T-helper 1 cell (primary cell): ENCODE results near the gene METRNL.
A peak's percentile ranks its signal among the peaks of the same experiment; 100 is the strongest.
"Not testable (repeated sequence)": the region's sequence is repeated elsewhere in the genome, so short reads cannot be mapped to it uniquely, and the experiment has no call there.

Experiments used
- DNase-seq, 5 donors: peaks; one replicate each; pipeline ENCODE4 v3.0.0-alpha.2; 2012 to 2020

Gene METRNL

DNA sequence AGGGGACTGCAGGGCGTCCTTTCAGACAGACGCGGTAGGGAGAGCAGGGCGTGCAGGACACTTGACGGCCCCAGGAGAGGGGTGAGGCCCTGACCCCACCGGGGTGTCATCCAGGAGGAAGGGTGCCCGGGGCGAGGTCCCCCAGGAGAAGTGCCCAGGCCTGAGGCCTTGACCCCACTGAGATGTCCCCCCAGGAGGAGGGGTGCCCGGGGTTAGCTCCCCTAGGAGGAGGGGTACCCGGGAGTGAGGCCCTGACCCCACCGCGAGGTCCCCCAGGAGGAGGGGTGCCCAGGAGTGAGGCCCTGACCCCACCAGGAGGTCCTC, 27.2 kb upstream of the METRNL start:
- no peak for DNase-seq

DNA sequence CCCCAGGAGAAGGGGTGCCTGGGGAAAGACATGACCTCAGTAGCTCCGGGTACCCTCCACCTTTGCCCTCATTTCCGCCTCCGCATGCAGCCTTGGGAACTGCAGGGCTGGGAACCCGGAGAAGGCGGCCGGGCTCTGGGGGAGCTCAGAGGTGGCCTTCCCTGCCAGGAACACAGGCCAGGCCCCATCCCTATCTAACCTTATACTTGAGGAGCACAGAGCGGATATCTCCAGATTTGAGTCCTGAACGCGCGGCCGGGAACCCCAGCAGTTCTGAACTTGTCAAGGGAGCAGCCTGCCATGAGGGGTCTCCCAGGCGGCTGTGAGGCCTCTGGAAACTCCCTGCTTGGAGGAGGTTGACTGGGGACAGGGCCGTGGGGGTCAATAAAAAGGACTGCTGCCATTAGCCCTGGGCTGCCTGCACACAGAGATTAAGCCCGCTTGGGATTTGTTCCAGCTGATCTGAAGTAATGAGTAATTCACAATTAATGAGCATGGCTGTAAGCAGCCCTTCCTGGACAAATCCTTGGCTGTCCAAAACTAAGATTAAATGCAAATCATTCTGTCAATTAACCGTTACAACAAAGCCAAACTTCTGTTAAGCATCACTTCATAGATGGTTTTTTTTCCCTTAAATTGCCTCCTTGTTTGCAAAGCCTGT, 26.3 kb upstream of the METRNL start:
- no peak for DNase-seq

DNA sequence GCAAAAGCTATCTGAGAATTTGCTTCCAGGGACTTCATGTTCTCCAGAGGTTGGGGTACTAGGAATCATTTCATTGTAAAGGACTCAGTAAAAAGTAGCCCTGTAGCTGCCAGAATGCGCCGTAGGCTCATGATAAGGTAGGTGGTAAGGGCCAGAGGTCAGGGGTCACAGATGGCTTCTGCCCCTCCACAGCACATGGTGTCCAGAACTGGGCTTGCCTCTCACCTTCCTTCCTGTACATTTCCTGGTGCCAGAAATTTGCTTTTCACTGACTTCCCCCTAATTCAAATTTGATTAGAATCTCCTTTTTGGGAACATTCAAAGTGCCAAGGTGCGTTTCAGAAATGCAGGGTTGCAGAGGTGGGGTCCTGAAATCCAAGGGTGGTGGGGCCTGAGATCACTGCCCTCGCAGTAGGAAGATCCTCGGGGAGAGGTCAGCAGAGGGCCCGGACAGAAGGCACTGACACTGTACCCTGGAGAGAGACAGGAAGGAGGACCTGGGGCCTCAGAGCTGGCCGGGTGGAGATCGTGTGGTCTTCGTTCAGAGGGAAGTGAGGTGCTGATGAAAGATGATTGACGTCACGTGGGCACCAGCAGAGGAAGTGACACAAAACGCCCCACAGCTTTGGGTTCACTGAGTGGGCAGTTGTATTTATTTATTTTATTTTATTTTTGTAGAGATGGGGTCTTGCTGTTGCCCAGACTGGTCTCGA, 25.5 kb upstream of the METRNL start:
- DNase-seq = peak in 1 of 5 donors; percentile 74

DNA sequence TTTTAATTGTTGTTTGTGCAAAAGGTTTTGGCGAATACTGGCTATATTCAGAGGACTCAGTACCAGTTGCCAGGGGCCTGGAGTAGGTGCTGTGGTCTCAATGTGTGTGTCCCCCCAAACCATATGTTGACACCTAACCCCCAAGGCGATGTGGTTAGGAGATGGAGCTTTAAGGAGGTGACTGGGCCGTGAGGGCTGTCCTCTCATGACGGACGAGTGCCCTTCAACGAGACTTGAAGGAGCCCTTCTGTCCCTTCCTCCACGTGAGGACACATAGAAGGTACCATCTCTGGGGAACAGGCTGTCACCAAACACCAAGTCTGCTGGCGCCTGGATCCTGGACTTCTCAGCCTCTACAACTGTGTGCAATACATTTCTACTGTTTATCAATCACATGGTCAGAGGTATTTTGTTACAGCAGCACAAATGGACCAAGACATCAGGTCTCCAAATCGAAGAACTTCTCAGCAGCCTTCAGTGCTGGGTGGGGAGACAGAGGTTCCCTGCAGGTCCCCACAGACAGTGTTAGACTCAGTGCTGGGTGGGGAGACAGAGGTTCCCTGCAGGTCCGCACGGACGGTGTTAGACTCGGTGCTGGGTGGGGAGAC, 24.8 kb upstream of the METRNL start:
- no peak for DNase-seq

DNA sequence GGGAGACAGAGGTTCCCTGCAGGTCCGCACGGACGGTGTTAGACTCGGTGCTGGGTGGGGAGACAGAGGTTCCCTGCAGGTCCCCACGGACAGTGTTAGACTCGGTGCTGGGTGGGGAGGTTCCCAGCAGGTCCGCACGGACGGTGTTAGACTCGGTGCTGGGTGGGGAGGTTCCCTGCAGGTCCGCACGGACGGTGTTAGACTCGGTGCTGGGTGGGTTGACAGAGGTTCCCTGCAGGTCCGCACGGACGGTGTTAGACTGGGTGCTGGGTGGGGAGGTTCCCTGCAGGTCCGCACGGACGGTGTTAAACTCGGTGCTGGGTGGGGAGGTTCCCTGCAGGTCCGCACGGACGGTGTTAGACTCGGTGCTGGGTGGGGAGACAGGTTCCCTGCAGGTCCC, 24.2 kb upstream of the METRNL start:
- not testable (repeated sequence) for DNase-seq

DNA sequence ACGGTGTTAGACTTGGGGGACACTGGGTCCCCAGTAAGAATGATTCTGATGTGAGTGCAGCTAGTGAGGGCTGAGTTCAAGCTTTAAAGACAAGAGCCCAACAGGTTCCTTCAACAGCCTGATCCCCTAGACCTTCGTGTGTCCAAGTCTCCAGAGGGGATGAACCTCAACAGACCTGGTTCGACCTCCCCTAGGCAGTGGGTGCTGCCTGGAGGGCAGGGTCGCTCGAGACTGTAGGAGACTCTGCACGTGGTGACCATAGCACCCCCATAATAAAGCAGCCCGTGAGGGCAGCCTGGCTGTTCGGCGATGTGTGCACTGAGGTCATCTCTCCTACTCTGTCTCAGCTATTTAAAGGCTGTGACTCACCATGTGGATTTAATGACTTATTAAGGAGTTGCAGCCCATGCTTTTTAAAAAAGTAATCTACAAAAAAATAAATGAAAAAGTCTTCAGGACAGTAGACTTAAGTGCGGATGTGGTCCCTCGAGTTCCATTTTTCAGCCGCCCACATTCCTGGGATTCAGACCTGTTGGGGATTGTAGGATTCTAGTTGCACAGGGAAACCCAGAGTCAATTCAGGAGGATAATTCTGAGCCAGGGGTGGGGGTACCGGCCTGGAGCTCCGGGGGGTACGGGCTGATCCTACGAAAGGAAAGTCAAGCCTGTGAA, 23.4 kb upstream of the METRNL start:
- no peak for DNase-seq

DNA sequence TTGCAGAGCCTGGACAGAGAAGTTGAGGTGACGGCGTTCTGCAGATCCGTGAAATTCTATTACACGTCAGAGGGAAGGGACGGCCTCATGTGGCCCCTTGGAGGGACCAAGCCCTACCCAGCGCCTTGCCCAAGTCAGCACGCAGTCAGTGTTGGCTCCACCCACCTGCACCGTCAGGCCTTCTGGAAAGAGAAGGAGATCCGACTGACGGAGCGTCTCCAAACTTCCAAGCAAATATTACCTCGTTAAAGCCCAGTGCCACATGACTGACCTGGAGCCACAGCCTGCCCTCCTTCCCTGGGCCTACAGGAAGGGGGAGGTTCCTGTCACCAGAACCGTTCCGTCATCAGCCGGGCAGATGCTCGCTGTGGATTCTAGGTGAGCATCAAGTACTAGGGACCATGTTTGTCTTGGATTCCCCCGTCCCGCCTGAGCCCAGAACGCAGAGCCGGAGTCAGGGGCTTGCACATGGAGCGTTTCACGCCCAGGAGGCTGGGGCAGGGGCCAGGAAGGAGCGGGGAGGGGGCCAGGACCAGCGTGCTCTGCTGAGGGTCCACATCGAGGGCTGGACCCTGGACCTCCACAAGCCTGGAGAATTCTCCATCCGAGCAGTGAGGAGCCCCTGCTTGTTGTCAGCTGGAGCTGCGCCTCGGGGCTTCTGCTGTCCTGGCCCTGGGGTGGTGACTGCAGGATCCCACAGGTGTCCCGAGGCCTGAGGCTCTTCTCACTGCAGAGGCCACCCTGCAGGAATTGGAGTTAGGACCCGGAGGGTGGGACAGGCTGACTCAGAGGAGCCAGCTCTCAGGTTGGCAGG, 22.6 kb upstream of the METRNL start:
- no peak for DNase-seq

DNA sequence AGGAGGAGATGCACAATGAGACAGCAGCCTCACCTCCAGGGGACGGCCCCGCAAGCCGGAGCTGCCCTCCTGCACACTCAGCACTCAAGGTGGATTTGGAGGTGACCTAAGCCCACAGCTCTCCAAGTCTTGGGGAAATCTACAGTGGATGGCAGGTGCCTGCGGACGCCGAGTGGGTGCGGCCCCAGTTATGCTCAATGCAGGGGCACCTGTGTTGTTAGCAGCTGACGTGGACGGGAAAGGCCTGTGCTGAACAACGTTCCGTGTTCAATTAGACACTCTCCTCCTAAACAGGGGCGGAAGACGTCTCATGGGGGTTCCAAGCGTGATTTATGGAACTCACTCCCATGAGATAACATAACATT, 22.0 kb upstream of the METRNL start:
- DNase-seq = no peak

DNA sequence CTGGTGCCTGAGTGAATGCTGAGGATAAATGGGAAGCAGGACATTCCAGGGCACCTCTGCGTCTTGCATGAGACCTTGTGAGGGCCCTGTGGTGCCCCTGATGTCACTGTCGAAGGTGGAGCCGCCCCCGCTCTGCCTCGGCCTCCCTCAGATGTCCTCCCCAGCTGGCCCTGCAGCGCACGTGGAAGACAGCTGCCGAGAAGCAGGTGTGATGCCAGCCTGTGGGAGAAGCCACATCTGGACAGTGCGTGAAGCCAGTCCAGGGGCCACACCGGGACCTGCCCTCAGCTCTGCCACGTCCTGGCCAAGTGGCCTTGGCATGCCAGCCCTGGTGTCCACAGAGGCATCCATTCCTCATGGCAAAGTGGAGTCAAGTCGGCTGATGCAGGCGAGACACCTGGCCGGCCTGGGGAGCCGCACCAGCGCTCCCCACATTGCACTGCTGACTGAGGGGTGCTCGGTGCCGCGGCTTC, 21.6 kb upstream of the METRNL start:
- no peak for DNase-seq

DNA sequence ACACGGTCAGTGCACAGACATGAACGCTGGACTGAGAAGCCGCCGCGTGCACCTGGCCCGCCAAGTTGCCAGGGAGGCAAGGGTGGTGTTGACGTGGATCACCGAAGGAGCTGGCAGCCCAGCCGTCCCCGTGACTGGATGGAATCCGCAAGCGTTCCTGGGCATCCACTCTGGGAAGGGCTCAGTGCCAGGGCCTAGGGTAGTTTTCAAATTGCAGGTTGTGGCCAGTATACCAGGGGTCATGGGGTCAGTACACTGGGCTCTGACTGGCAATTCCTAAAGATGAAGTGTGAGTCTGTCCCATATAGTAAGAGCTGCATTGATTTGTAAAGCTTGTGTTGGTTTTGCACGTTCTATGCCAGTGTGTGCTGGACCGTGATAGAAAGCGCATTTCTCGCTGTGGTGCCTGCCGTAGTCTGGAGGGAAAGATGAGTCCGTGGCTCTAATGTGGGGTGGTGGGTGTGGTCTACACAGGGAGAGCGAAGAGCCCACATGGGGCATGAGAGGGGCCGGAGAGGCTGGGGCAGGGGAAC, 21.1 kb upstream of the METRNL start:
- DNase-seq = no peak

DNA sequence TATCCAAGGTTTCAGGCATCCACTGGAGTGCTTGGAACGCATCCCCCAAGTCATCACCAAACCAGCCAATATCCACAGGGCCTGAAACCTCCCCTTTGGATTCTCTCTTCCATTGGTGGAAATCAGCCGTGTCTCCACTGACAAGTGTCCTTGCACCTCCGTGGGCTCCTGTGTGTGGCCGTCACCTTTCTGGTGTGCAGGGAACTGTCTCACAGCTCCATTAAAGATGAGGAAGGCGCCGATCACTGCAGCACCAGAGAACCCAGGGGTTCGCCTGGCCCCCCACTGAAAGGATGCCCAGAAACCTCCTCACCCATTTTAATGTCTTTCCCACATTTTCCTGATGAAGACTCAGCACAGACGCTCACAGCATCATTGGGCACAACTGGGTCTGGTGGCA, 17.8 kb upstream of the METRNL start:
- DNase-seq = no peak

DNA sequence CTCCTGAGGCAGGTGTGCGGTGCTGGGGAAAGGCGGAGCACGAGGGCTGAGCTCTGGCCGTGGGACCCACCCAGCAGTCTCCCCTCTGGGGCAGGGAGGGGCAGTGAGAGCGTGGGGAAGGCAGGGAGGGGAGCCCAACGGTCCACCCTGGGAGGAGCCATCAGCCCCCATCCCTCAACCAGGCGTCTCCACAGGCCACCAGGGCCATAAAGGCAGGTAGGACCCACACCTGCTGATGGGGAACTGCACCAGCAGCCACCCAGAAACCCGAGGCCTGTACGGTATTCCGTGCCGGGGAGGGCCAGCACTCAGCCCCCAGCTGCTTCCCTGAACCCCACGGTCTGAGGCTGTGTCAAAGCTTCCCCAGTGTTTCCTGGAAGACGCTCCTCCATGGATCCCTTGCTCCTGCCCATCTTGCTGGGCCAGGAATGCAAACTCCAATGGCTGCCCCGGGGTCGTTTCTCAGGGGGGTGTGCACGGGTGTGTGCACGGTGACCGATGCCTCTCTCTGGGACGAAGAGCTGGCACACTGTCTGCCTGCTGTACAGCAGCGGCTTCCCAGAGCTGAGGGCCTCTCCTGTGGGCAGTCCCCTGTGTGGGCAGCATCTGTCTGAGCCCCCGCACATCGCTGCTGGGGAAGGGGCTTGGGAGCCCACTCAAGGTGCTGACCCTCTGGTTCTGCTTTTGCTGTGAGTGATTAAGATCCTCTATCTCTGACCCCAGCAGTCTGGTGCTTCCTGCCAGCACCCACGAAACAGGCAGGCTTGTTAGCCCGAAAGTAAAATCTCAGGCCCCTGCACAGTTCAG, 17.2 kb upstream of the METRNL start:
- no peak for DNase-seq

DNA sequence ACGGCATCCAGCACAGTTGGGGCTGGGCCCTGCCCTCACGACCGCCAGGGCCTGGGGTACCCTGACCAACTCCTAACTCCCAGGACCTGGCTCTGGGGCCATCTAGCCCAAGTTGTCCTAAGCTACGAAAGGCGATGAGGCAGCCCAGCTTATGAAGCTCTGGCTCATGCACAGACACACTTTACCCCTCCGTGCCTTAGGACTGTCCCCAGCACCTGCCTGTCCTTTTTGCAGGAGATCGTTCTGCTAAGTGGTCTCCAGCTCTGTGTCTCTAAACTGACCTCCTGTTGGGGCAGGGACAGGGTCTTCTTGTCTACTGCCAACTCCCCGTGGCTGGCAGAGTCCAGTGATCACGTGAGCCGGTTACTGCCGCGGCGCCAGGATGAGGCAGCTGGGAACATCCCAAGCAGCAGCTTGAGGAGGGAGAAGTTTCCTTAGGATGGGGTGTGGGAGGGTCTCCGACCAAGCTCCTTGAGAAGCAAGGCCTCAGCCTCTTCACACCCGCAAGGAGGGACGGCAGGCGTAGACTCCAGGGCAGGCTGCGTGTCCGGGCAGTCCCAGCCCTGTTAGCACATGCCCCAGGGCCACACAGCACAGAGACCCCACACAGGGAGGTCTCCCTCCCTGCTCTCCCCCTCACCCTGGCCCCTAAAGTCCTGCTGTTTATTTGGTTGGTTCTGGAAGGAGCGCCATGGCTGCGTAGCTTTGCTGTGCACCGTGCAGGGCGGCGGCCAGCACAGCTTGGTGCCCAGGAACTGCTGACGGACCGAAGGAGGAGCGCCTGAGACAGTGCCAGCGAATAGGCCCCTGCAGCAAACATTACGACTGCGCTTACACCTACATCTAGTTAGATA, 16.4 kb upstream of the METRNL start:
- peak in 1 of 5 donors; percentile 1 for DNase-seq

DNA sequence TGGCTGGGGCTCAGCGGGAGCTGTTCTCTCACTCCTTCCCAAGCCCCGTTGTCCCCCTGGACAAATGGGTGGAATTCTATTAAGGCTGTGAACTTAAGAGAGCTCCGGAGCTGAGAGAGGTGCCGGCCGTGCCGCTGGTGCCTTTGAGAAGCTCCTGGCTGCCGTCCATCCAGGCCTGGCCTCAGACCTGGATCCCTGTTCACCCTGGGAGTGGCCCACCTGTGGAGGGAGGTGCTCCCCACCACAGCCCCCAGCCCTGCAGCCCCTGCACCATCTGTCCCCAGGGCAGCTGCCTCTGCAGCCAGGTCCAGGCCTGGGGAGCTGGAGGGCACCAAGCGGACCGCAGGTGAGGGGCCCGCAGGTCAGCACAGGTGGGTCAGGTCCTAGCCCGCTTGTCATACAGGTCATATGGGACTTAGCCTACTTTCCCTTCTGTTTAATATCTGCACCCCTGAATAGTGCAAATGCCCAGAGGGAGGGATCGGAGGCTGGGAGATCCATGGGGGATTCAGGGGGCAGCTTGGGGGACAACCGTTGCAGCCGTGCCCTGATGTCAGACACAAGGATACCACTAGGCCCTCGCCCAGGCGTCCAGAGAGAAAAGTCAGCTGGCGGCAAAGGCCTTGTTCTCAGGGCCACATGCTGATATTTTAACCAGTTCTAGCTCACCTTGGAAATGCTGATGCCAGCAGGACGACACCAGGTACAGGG, 15.2 kb upstream of the METRNL start:
- peak in 2 of 5 donors; percentile 0 to 5 for DNase-seq

DNA sequence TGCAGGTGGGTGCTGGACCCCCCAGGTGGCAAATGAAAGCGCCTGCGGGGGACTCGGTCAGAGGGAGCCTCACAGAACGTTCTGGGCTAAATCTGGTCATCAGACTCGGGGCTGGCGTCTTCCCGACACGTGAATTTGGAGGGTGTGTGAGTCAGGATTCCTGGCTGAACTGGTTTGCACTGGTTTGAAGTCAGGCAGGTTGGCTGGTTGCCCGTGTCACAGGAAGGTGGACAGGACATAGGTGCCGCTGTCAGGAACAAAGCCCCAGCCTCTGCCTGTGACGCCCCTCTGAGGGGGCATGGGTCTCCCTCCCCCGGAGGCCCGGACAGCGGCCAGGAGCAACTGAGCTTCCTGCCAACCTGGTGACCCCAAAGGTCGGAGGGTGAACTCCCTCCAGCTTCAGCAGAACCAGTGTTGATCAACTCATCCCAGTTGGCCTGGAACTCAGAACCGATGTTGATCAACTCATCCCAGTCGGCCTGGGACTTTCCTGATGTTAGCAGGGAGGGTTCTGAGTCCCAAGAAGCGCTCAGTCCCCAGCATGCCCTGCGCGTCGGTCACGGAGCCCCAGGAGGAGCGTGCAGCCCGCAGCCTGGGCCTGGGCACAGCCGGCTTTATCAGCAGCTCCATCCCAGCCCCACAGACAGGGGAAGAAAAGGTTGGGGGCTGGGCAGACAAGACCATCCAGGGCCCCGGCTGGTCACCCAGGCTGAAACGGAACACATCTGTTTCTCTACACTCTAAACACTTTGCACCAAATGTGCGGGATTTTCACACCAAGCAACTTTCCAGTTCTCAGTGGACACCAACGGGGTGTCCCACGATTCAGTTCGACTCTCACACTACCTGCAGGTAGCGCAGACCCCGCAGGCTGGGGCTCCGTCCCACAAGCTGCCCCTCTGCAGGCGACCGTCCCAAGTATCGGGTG, 14.4 kb upstream of the METRNL start:
- DNase-seq = peak in 1 of 5 donors; percentile 8

DNA sequence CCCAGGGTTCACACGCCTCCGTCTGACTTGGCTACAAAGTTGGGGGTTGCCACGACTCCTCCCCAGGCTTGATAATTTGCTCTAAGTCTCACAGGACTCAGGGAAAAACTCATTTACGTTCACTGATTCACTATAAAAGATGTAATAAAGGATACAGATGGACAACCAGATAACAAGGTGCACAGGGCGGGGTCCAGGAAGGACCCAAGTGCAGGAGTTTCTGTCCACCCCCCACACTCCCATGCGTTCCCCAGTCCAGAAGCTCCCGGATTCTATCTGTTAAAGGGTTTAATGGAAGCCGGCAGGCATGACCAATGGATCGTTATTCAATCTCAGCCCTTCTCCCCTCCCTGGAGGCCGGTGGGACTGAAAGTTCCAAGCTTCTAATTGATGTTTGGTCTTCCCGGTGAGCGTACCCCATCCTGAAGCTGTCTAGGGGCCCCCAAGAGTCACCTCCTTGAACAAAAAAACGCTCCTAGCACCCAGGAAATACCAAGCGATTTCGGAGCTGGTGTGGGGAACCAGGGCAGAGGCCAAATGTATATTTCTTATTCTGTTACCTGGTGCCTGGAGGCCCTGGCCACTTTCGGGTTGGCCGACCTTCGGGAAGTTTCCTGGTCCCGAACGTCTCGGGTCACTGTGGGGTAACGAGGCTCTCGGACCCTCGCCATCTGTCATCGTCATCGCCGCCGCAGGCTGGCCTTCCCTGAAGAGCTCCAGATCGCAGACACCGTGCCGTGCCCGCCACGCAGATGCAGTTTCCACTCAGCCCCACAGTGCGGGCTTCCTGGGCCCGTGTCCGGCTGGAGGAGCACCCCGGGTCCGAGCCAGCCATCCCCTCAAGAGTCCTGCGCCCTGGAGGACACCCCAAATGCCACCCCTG, 13.5 kb upstream of the METRNL start:
- DNase-seq = peak in 1 of 5 donors; percentile 4

DNA sequence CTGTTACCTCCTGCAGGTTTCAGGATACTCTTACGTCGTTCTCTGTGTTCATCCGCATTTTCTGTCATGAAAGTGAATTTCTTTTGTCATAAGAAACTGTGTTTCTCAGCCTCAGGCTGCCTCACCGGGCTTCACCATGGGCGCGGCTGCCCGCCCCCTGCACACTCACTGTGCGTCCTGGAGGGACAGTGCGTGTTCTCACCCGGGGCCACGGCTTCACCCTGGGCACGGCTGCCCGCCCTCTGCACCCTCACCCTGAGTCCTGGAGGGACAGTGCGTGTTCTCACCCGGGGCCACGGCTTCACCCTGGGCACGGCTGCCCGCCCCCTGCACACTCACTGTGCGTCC, 12.9 kb upstream of the METRNL start:
- not testable (repeated sequence) for DNase-seq
